ENCODE results near the gene OTUD7B.
"Not testable (repeated sequence)": the region's sequence is repeated elsewhere in the genome, so short reads cannot be mapped to it uniquely, and the experiment has no call there.

OTUD7B gene

GRCh38 chr1:150010393-150011115 is at the start of gene OTUD7B:
Gene OTUD7B (minus strand): TSS chr1:150010726. CDS start chr1:149977510, 33,216 bp downstream.
- peak; percentile 68 for DNase-seq

GRCh38 chr1:150060260-150060659 is 49.7 kb upstream of the OTUD7B start:
- no peak for DNase-seq

- no peak for DNase-seq
These were observed 45.9 kb upstream of the OTUD7B start for GRCh38 chr1:150056407-150056806.

- not testable (repeated sequence) for DNase-seq
These were observed 45.0 kb upstream of the OTUD7B start for GRCh38 chr1:150055507-150055906.

GRCh38 chr1:150053926-150054325 is 43.4 kb upstream of the OTUD7B start:
- no peak for DNase-seq

- not testable (repeated sequence) for DNase-seq
These were observed 41.4 kb upstream of the OTUD7B start for GRCh38 chr1:150051905-150052412.

GRCh38 chr1:150051089-150051373 is 40.5 kb upstream of the OTUD7B start:
- no peak for DNase-seq

- no peak for DNase-seq
These were observed 39.4 kb upstream of the OTUD7B start for GRCh38 chr1:150049926-150050325.

GRCh38 chr1:150034336-150034735 is 23.8 kb upstream of the OTUD7B start:
- DNase-seq = no peak

- DNase-seq = no peak
These were observed 17.8 kb upstream of the OTUD7B start for GRCh38 chr1:150028322-150028721.

GRCh38 chr1:150024156-150024555 is 13.6 kb upstream of the OTUD7B start:
- no peak for DNase-seq

- DNase-seq = no peak
These were observed 11.8 kb upstream of the OTUD7B start for GRCh38 chr1:150022357-150022756.

GRCh38 chr1:150021191-150021694 is 10.7 kb upstream of the OTUD7B start:
- DNase-seq = no peak

- no peak for DNase-seq
These were observed 10.2 kb upstream of the OTUD7B start for GRCh38 chr1:150020711-150021110.

GRCh38 chr1:150018165-150018564 is 7.6 kb upstream of the OTUD7B start:
- no peak for DNase-seq

GRCh38 chr1:150017206-150017750 is 6.8 kb upstream of the OTUD7B start:
- no peak for DNase-seq

GRCh38 chr1:150015651-150016131 is 5.2 kb upstream of the OTUD7B start:
- no peak for DNase-seq

GRCh38 chr1:150012611-150013010 is 2.1 kb upstream of the OTUD7B start:
- no peak for DNase-seq

- DNase-seq = peak; percentile 29
These were observed 728 bp downstream of the OTUD7B start for GRCh38 chr1:150009604-150010392.

GRCh38 chr1:150008699-150009098 is 1.8 kb downstream of the OTUD7B start:
- DNase-seq = no peak

- DNase-seq = no peak
These were observed 3.6 kb downstream of the OTUD7B start for GRCh38 chr1:150006881-150007421.

GRCh38 chr1:150005606-150006005 is 4.9 kb downstream of the OTUD7B start:
- no peak for DNase-seq

- no peak for DNase-seq
These were observed 6.7 kb downstream of the OTUD7B start for GRCh38 chr1:150003801-150004200.
